HCT116 (cell line): Measurements from ENCODE around the gene SLC4A4. TPM values are rescaled to one million over a fixed set of nuclear protein-coding genes. Genes with fewer than 3 reads are reported as not detected.

Experiments used
- ATAC-seq: fragments of 200-7000 bp; cut with Tn5 transposase; 2 replicates; pipeline ENCODE4 v1.9.1; 2020; ENCODE audit warnings: mild to moderate bottlenecking, moderate library complexity
- BruUV-seq: library from RNA; stranded (reverse); fragments of 400-500 nt; replicated peaks from 2 replicates; lab custom pipeline; 2021; lab: Mats Ljungman, UMichigan
- CTCF ChIA-PET: fragments of 300-600 bp; sonication (Branson Sonifier 250); formaldehyde crosslinking; loops from one replicate; lab custom pipeline; 2021; ENCODE audit warnings: antibody characterized with exemption; lab: Charles Lee
- POLR2A ChIA-PET: fragments of 300-600, 350-600 bp; sonication (Branson Sonifier 250); formaldehyde crosslinking; loops from one replicate; lab custom pipeline; 2021; ENCODE audit warnings: antibody characterized with exemption; lab: Charles Lee
- RAD21 ChIA-PET, 2 experiments: fragments of 300-600 bp; sonication (Branson Sonifier 250); formaldehyde crosslinking; loops; one replicate each; lab custom pipeline; 2023; ENCODE audit warnings: low total read pairs in 2 of 2; ENCODE audit not compliant: uncharacterized antibody in 2 of 2, unreplicated experiment in 2 of 2, low non-redundant PET in 1 of 2; lab: Charles Lee
- DNase-seq: peaks from one replicate; pipeline ENCODE4 v3.0.0-alpha.2; 2010; ENCODE audit warnings: low read depth, low spot score
- H2AFZ ChIP-seq: fragments of 200-600 bp; shearing (Covaris generic), sonication (generic); 2 replicates; pipeline ENCODE4 v1.6.1; 2017; ENCODE audit warnings: low read depth, mixed run types, mixed read lengths, antibody characterized with exemption, low read length; ENCODE audit not compliant: poor library complexity, severe bottlenecking
- H3K27ac ChIP-seq: 2 replicates; pipeline ENCODE4 v1.5.1; 2012; ENCODE audit warnings: low read depth, low read length
- H3K27me3 ChIP-seq: fragments of 200-600 bp; sonication (generic); 2 replicates; pipeline ENCODE4 v1.6.1; 2016; ENCODE audit warnings: mixed run types, low read length, mixed read lengths; ENCODE audit not compliant: insufficient read depth
- H3K36me3 ChIP-seq, 2 experiments: fragments of 200-500 bp in 1 of 2; fragments of 200-600 bp in 1 of 2; sonication (Bioruptor generic) in 1 of 2; sonication (generic) in 1 of 2; 2 replicates each; pipeline versions ENCODE4 v1.5.1 to v1.6.1; 2014 to 2016; ENCODE audit warnings: low read length in 2 of 2, inconsistent platforms in 1 of 2, mixed read lengths in 1 of 2, mixed run types in 1 of 2; ENCODE audit not compliant: insufficient read depth in 2 of 2, control insufficient read depth in 1 of 2
- H3K4me1 ChIP-seq, 2 experiments: fragments of 200-600 bp in 1 of 2; sonication (generic) in 1 of 2; 2 replicates each; pipeline versions ENCODE4 v1.5.1 to v1.6.1; 2012 to 2017; ENCODE audit warnings: low read length in 2 of 2, inconsistent platforms in 1 of 2, mild to moderate bottlenecking in 1 of 2, mixed read lengths in 1 of 2, mixed run types in 1 of 2, moderate library complexity in 1 of 2; ENCODE audit not compliant: insufficient read depth in 2 of 2, control insufficient read depth in 1 of 2
- H3K4me2 ChIP-seq: fragments of 200-600 bp; sonication (generic); 2 replicates; pipeline ENCODE4 v1.6.1; 2017; ENCODE audit warnings: mixed run types, low read length, mixed read lengths
- H3K4me3 ChIP-seq, 2 experiments: fragments of 200-600 bp in 1 of 2; sonication (generic) in 1 of 2; replicated peaks in 1 of 2; 2 replicates each; pipeline ENCODE4 v1.5.1; 2011 to 2016; ENCODE audit warnings: low read length in 2 of 2, control low read depth in 1 of 2, low read depth in 1 of 2, mild to moderate bottlenecking in 1 of 2, mixed read lengths in 1 of 2, mixed run types in 1 of 2
- H3K79me2 ChIP-seq: fragments of 200-600 bp; sonication (generic); 2 replicates; pipeline ENCODE4 v1.6.1; 2017; ENCODE audit warnings: mild to moderate bottlenecking, mixed run types, low read length, moderate library complexity, mixed read lengths; ENCODE audit not compliant: insufficient read depth
- H3K9ac ChIP-seq: fragments of 200-600 bp; sonication (generic); 2 replicates; pipeline ENCODE4 v1.6.1; 2016; ENCODE audit warnings: low read length, mixed read lengths
- H3K9me2 ChIP-seq: fragments of 200-600 bp; sonication (generic), shearing (Covaris generic); 2 replicates; pipeline ENCODE4 v1.6.1; 2017; ENCODE audit warnings: mixed run types, mild to moderate bottlenecking, moderate library complexity; ENCODE audit not compliant: insufficient read depth
- H3K9me3 ChIP-seq, 2 experiments: fragments of 200-500 bp in 1 of 2; fragments of 200-600 bp in 1 of 2; sonication (Bioruptor generic) in 1 of 2; sonication (generic) in 1 of 2; 2 replicates each; pipeline ENCODE4 v1.6.1; 2014 to 2017; ENCODE audit warnings: low read length in 2 of 2, mixed read lengths in 2 of 2, inconsistent platforms in 1 of 2, low read depth in 1 of 2, mild to moderate bottlenecking in 1 of 2, mixed run types in 1 of 2, moderate library complexity in 1 of 2; ENCODE audit not compliant: control insufficient read depth in 1 of 2, insufficient read depth in 1 of 2
- H4K20me1 ChIP-seq: fragments of 200-600 bp; sonication (generic), shearing (Covaris generic); 2 replicates; pipeline ENCODE4 v1.6.1; 2017; ENCODE audit warnings: mixed run types, mild to moderate bottlenecking, moderate library complexity; ENCODE audit not compliant: insufficient read depth
- CEBPB ChIP-seq: IDR thresholded peaks from 2 replicates; pipeline ENCODE4 v1.6.1; 2012; ENCODE audit warnings: low read depth
- CTCF ChIP-seq, 3 experiments: fragments of 200-600 bp in 1 of 3; sonication (generic) in 1 of 3; IDR thresholded peaks in 2 of 3; conservative IDR thresholded peaks in 1 of 3; 2 replicates each; pipeline ENCODE4 v1.5.1; 2012 to 2017; ENCODE audit warnings: low read depth in 2 of 3, low read length in 2 of 3, antibody characterized with exemption in 1 of 3, borderline replicate concordance in 1 of 3, control low read depth in 1 of 3, mild to moderate bottlenecking in 1 of 3, mixed read lengths in 1 of 3, mixed run types in 1 of 3, moderate library complexity in 1 of 3; ENCODE audit not compliant: insufficient read depth in 1 of 3
- EGR1 ChIP-seq: IDR thresholded peaks from 2 replicates; pipeline ENCODE4 v1.6.1; 2012; ENCODE audit warnings: low read depth
- ELF1 ChIP-seq: IDR thresholded peaks from 2 replicates; pipeline ENCODE4 v1.6.1; 2012; ENCODE audit warnings: low read depth, borderline replicate concordance
- POLR2A ChIP-seq: IDR thresholded peaks from 2 replicates; pipeline ENCODE4 v1.7.0; 2011; ENCODE audit warnings: borderline replicate concordance; ENCODE audit not compliant: insufficient read depth, insufficient read length; ENCODE audit errors: extremely low read depth
- SIN3A ChIP-seq: IDR thresholded peaks from 2 replicates; pipeline ENCODE4 v1.6.1; 2012; ENCODE audit warnings: low read depth
- SP1 ChIP-seq: IDR thresholded peaks from 2 replicates; pipeline ENCODE4 v1.6.1; 2012; ENCODE audit warnings: low read depth
- SRF ChIP-seq: IDR thresholded peaks from 2 replicates; pipeline ENCODE4 v1.6.1; 2012; ENCODE audit warnings: low read depth
- TCF7L2 ChIP-seq: IDR thresholded peaks from 2 replicates; pipeline ENCODE4 v1.7.0; 2011; ENCODE audit warnings: borderline replicate concordance, inconsistent platforms; ENCODE audit not compliant: insufficient read depth, insufficient read length; ENCODE audit errors: extremely low read depth
- YY1 ChIP-seq: IDR thresholded peaks from 2 replicates; pipeline ENCODE4 v1.6.1; 2011; ENCODE audit warnings: low read length, low read depth, moderate library complexity, mild to moderate bottlenecking; ENCODE audit not compliant: insufficient replicate concordance; ENCODE audit errors: extremely low read depth
- intact Hi-C: fragments of 100-400 bp; cut with micrococcal nuclease; formaldehyde crosslinking; loops from 2 replicates; pipeline ENCODE4 v1.10.0; 2022
- total RNA-seq: library from RNA; stranded (reverse); gene quantifications from one replicate; pipeline ENCODE4 v1.2.1, GENCODE V29; 2021; ENCODE audit not compliant: unreplicated experiment
- TF ChIP-seq, protein P1 (sequence below): IDR thresholded peaks from 2 replicates; pipeline ENCODE4 v1.6.1; 2012
- TF ChIP-seq, protein P2 (sequence below): IDR thresholded peaks from 2 replicates; pipeline ENCODE4 v1.6.1; 2012; ENCODE audit warnings: low read depth

Gene SLC4A4
- total RNA-seq, 1 experiment from 2014 or later, result 0.30 TPM

- no peaks in the 10 kb centered on the region for H3K9me3 ChIP-seq
- H3K9me2 ChIP-seq, result no peaks in the 10 kb centered on the region
- no peaks in the 10 kb centered on the region for H3K36me3 ChIP-seq
- H3K9ac ChIP-seq, result no peak overlapping the region
- H3K27me3 ChIP-seq, result no peaks in the 10 kb centered on the region
- ChIA-PET POLR2A (no interaction called here), RAD21 (no interaction called here), CTCF (no interaction called here)
- intact Hi-C loops, result no loop called here
- TF ChIP-seq CTCF (IDR thresholded peaks at IDR 0.05 in 2 of 3, conservative IDR thresholded peaks at IDR 0.05 in 1 of 3; ENCODE audit: borderline replicate concordance in 1 of 3, insufficient read depth in 1 of 3, low read depth in 2 of 3, low read length in 2 of 3) (0 out of 6 replicates have a peak, but pooled peaks of 1 of the 3 experiments have one; percentile 14), SP1 (no peak), YY1 (no peak)
- no peak overlapping the region for H3K4me3 ChIP-seq
- ATAC-seq, result no peak; the same call in 1 of the 2 replicates
- H3K79me2 ChIP-seq, result no peaks in the 10 kb centered on the region
- DNase-seq, result no peak
- BruUV-seq, result no TSS peak
- H3K4me2 ChIP-seq, result no peak overlapping the region
- H2AFZ ChIP-seq, result no peak overlapping the region
- no peak overlapping the region for H3K27ac ChIP-seq
- no peaks in the 10 kb centered on the region for H4K20me1 ChIP-seq
- no peaks in the 10 kb centered on the region for H3K4me1 ChIP-seq
Measured at GRCh38 chr4:71540749-71541269, 202.0 kb downstream of the SLC4A4 start.

GRCh38 chr4:71541541-71541940, 202.7 kb downstream of the SLC4A4 start:
- no peak for DNase-seq
- Histone ChIP-seq H3K27ac (no peak overlapping the region), H4K20me1 (no peaks in the 10 kb centered on the region), H3K79me2 (no peaks in the 10 kb centered on the region), H3K4me3 (no peak overlapping the region), H3K9me2 (no peaks in the 10 kb centered on the region), H3K4me1 (no peaks in the 10 kb centered on the region), H3K27me3 (0 out of 2 replicates have a peak, but pooled peaks cover under 1% of the 10 kb centered on the region), H3K36me3 (no peaks in the 10 kb centered on the region), H2AFZ (no peak overlapping the region), H3K9me3 (no peaks in the 10 kb centered on the region), H3K9ac (no peak overlapping the region), H3K4me2 (no peak overlapping the region)
- ChIA-PET RAD21 (no interaction called here), POLR2A (no interaction called here), CTCF (no interaction called here)
- intact Hi-C loops, result no loop called here
- no TSS peak for BruUV-seq
- ATAC-seq, result no peak
- no peak for TF ChIP-seq YY1
- no peak for TF ChIP-seq CEBPB
- no peak for TF ChIP-seq SIN3A
- TF ChIP-seq SRF, result no peak
- TF ChIP-seq ELF1, result no peak
- no peak for TF ChIP-seq TCF7L2
- TF ChIP-seq EGR1, result no peak
- TF ChIP-seq, protein P1, sequence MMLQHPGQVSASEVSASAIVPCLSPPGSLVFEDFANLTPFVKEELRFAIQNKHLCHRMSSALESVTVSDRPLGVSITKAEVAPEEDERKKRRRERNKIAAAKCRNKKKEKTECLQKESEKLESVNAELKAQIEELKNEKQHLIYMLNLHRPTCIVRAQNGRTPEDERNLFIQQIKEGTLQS, result no peak
- no peak for TF ChIP-seq POLR2A
- TF ChIP-seq, protein P2, sequence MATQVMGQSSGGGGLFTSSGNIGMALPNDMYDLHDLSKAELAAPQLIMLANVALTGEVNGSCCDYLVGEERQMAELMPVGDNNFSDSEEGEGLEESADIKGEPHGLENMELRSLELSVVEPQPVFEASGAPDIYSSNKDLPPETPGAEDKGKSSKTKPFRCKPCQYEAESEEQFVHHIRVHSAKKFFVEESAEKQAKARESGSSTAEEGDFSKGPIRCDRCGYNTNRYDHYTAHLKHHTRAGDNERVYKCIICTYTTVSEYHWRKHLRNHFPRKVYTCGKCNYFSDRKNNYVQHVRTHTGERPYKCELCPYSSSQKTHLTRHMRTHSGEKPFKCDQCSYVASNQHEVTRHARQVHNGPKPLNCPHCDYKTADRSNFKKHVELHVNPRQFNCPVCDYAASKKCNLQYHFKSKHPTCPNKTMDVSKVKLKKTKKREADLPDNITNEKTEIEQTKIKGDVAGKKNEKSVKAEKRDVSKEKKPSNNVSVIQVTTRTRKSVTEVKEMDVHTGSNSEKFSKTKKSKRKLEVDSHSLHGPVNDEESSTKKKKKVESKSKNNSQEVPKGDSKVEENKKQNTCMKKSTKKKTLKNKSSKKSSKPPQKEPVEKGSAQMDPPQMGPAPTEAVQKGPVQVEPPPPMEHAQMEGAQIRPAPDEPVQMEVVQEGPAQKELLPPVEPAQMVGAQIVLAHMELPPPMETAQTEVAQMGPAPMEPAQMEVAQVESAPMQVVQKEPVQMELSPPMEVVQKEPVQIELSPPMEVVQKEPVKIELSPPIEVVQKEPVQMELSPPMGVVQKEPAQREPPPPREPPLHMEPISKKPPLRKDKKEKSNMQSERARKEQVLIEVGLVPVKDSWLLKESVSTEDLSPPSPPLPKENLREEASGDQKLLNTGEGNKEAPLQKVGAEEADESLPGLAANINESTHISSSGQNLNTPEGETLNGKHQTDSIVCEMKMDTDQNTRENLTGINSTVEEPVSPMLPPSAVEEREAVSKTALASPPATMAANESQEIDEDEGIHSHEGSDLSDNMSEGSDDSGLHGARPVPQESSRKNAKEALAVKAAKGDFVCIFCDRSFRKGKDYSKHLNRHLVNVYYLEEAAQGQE, result no peak
